HTR-8/SVneo (cell line): ENCODE measurements around the gene IPO13.

Experiments
- DNase-seq: peaks from one replicate; pipeline ENCODE4 v3.0.0; 2011; ENCODE audit warnings: low spot score, mixed read lengths; ENCODE audit not compliant: insufficient read length
- FAIRE-seq: peaks from 2 replicates; lab custom pipeline; 2011; peaks lifted over from hg19 to GRCh38; lab: Jason Lieb, UNC

The IPO13 gene

DNA sequence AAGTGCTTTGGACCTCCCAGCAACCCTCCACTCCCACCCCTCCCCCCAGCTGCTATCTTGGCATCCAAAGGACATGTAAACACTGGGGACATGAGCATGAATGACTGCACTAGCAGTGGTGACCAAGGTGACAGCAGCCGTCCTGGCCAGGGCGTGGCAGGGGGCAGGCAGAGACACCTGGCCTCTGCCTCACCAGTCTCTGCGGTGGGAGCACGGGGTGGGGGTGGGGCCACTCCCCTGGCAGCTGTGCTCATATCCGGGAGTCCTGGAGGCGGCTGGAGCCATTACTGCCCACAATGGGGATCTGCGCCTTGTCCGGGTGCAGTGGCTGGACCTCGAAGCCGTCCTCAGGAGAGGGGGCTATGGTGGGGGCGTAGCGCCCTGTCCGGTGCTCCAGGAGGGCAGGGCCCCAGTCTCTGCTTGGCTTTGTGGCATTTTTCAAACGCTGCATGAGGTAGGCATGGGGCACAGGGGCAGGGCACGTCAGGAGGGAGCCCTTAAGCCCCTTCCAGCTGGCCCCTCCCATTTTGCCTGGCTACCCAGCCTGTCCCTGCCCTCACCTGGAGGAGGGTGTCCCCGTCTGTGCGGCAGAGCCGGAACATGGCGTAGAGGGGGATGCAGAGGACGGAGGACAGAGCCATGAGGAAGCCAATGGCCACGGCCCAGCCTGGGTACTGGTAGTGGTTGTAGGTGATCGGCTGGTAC lies 50.7 kb downstream of the IPO13 start:
- FAIRE-seq, result no peak
- no peak for DNase-seq

DNA sequence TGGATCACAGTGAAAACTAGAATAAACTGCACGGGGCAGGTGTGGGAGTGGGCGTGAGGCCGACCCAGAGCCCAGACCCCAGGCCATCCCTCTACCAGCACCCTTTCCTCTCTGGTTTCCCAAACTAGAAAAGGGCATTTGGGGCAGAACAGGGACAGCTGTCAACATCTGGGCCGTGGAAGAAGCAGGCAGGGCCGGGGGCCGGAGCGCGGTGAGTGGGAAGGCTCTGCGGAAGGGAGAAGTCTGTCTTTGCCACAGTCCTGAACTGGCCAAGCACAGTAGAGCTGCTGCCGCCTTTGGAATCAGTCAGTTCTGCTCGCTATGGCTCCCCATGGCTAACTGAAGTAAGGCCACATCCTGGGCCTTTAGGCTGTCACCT lies 51.2 kb downstream of the IPO13 start:
- FAIRE-seq (no peak), DNase-seq (no peak)

DNA sequence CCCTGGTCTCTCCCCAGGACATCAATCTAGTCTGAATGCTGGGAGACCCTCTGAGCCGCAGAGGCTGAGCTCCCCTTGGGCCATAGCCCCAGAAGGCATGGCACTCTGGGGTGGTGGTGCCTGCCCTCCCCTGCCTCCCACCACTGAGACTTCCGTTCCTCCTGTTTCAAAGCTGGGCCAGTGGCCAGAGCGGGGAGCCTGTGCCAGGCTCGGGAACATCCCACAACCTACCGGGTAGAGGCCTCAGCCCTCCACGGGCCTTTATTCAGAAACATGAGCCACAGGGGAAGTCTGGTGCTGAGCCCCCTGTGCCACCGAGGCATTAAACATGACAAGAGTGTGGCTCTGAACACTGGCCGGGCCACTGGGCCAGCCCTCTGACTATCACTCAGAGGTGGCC lies 52.7 kb downstream of the IPO13 start:
- FAIRE-seq (no peak), DNase-seq (no peak)

DNA sequence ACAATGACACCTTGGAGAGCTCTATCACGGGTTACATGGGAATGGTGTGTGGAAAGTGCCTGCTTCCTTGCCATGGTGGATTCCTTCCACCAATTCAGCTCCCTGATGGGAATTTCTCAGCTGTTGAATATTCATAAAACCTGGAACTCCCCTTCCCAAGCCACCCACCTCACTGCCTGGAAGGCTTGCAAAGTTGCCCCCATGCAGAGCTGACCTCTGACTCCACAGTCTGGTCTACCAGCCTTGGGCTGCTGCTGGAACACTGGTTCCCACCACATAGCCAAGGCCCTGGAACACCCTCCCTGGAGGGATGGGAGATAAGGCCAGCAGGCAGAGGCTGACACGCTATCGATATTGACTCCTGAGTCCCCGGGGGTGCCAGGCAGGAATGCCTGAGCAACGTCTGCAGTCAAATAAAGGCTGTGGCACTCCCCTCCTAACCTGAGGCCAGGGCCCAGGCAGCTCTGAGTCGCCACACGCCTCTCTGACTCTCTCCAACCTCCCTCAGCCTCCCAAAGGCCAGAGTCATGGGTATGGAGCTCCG lies 53.4 kb downstream of the IPO13 start:
- DNase-seq, result no peak
- FAIRE-seq, result no peak

DNA sequence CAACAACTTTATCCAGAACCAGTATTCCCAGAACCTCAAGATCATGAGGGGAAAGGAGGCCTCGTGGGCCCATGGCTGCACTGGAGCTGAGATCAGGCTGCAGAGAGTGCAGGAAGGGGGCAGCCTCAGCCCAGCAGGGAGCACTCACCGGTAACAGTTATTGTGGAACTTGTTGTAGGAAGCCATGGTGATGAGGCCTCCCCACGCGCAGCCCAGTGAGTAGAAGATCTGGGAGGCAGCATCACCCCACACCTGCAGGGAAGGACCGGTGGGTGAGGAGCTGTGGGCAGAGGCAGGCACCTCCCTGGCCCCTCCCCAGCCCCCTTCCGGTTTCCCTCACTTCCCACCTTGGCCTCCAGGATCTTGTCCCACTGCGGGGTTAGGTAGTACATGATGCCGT lies 55.4 kb downstream of the IPO13 start:
- FAIRE-seq (no peak), DNase-seq (no peak)

DNA sequence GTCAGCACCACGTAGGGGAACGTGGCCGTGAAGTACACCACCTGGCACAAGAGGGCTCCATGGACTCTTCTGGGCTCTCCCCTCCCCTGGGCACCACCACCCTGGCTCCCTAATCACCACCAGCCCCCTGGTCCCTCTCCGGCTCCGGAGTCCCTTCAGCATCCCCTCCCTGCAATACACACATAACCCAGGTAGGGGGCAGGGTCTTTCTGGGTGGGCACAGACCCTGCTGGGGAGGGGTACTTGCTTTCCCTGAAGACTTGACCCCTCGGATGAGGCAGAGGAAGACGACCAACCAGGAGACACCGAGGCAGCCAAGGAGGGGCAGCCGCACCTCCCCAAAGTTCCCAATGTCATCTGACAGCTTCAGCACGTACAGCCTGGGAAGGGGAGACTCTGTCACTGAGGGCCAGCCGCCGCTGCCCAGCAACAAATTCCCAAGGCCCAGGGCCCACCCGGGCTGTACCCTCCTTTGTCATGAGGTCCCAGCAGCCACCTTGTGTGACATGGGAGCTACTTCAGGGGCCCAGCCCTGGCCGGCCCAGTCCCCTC lies 55.9 kb downstream of the IPO13 start:
- DNase-seq (no peak), FAIRE-seq (no peak)

DNA sequence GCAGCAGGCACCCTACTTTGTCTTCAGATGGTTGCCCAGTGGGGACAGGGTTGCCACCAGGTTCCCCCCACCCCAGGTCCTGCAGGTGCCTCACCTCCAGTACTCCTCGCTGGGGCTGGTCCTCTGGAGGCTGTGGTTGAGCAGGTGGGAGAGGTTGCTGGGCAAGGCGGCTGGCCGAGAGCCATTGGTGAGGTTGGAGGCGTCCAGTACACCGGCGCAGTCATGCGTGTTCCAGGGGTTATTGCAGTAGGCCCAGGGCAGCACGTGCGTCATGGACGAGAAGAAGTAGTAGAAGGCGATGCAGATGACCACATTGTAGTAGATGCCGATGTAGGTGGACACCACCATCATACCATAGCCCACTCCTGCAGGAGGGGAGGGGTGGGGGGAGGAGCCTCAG lies 61.5 kb downstream of the IPO13 start:
- no peak for DNase-seq
- no peak for FAIRE-seq

DNA sequence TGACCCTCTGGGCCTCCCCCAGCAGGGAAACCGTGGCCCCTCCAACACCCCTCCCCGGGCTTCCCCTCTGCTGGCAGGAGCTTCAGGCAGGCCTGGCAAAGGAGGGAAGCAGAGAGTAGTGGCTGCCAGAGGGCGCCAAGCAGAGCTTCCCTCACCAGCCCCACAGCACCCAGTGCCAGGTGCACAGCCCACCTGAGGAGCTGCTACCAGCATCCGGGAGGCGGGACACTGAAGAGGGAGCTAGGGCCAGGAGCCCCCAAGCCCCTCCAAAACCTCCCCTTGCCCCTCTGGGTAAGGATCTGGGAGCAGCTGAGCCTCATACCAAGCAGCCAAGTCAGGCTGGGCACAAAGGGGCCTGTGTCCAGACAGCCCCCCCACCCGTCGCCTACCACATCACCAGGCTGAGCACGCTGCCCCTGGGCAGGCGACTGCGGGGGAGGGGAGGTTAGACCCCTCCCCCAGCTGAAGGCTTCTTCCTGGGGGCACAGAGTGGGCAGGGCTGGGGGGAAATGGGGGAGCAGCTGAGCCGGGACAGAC lies 64.3 kb downstream of the IPO13 start:
- DNase-seq (no peak), FAIRE-seq (no peak)

DNA sequence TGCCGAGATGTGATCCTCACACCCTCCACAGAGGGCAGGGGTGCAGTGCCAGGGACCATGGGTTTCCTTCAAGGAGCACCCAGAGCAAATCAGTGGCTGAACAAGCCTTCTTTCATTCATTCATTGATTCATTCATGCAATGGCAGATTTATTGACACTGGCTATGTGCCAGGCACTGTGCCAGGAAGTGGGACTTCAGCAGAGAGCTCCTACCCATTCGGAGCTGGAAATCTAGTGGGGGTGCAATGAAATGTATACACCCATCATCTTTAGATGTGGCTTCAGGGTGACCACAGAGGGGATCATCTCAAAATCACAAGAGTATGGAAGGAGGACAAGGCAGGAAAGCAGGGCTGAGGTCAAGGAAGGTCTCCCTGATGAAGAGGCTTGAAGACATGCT lies 65.7 kb downstream of the IPO13 start:
- DNase-seq (no peak), FAIRE-seq (no peak)

DNA sequence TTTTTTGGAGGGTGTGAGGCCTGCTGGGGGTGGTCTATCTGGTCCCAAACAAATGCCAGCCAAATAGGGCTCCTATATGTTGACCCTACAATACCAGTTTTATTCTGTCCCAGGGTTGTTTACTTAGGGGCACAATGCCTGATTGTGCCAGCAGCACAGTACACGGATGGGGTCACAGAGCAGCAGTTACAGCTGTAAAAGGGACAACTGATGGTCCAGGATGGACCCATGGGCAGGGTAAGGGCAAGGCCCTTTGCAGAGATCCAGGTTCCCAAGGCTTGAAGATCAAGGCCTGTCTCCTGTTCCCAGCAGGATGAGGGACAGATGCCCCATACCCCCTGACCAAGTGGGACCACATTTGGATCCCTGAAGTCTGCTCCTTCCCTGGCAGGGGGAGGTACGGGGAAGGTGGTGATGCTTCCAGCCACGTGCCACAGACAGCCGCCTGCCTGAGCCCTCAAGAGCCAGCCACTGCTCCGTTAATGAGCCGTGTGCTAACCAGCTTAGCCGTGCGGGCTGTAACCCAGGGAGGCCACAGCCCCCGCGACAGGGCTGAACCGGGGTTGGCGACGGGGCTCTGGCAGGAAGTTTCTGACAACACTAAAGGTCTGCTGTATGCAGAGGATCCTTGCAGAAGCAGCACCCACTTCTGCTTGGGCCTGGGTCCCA lies 66.3 kb downstream of the IPO13 start:
- DNase-seq (no peak), FAIRE-seq (no peak)

DNA sequence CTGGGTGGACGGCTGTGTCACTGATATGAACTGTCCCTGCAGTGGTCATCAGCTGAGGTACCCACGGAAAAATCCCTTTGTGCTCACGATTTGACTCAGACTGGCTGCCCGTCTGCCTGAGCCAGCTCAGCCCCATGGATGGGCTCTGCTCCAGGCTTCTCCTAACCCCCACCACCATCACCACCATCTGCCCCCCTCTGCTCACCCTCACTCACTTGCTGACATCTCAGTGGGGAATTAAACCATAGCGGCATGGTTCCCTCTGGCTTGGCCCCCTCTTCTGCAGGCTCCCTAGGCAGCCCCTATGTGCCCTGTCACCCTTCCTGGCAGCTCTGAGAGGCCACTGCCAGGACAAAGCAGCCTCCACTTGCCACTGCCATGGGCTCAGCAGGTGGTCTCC lies 67.2 kb downstream of the IPO13 start:
- no peak for FAIRE-seq
- no peak for DNase-seq

DNA sequence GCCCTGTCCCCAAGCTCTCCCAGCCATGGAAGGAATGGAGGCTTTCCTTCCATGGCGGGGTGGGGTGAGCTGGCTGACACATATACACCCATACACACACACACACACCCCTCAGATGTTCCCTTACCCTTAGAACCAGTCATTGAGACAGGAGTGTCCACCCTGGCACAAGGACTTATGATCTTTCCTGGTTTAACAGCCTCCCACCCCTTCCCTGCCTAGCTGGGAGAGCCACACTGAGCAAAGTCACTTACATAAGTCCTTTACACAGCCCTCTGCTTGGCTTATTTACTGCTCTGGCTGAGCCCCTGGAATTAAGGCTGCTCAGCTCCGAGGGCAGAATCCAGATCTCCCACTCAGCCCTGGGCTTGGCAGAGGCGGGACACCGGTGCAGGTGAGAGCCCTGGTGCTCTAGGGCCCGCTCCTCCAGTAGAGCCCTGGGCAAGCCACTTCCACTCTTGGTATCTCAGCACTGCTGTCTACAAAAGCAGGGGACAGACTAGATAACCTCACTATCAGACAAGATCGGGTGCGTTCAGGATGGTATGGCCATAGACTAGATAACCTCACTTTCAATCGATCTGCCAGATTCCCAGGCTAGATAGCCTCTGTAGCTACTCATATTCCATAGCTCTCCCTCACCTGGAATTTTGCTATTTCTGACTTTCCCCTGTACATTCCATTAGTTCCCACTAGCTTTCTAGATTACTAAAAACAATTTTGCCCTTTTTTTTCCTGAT lies 67.8 kb downstream of the IPO13 start:
- no peak for DNase-seq
- FAIRE-seq, result no peak

DNA sequence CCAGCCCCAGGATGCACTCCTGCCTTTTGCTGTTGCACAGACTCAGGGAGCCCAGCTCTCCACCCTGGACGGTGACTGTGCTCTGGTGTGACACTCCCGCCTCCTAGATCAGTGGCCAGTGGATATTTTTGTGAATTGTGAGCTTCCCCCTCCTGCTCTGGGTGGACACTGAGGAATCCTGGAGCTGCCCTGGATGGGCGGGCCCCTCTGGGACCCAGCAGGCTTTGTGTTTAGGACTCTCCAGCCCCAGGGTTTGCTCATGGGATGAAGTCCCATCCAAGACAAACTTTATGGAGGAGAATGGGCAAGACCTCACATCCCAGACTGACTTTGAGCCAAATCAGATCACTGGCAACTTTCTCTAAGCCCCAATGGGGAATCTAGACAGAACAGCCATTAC lies 68.5 kb downstream of the IPO13 start:
- DNase-seq (no peak), FAIRE-seq (no peak)

DNA sequence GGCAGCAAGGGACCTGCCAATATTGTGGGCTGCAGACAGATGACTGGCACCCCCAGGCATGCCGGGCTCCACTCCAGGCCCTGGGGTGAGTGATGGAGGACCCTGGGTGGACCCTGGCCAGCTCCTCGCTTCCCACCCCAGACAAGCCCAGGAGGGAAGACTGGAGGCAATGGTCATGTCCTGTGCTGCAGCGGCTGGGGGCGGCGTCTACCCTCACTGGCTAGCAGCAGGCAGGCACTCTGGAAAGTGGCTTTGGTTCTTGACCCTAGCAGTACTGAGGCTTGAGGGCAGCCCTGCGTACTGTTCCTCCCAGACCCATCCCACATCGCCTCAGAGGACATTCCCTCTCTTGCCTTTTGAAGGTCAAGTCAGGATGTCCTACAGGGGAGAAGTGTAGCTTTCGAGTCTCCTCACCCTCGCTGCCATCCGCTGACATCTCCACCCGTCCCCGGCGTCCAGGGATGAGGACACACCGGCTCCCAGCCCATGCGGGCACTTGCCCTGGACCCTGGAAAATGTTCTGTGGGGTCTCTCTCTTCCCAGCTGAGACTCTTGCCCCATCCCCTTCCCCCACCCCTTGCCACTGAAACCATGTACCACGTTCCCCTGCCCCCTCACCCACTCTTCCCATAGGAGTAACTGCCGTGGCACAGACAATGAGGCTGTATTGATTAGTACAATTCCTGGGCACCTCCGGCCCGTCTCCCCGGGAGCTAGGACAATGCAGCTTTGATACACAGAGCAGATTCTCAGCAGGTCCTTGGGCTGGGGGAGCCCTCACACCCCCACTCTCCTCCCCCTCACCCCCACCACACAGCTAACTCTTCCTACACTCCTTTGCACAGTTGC lies 69.5 kb downstream of the IPO13 start:
- FAIRE-seq (no peak), DNase-seq (no peak)

DNA sequence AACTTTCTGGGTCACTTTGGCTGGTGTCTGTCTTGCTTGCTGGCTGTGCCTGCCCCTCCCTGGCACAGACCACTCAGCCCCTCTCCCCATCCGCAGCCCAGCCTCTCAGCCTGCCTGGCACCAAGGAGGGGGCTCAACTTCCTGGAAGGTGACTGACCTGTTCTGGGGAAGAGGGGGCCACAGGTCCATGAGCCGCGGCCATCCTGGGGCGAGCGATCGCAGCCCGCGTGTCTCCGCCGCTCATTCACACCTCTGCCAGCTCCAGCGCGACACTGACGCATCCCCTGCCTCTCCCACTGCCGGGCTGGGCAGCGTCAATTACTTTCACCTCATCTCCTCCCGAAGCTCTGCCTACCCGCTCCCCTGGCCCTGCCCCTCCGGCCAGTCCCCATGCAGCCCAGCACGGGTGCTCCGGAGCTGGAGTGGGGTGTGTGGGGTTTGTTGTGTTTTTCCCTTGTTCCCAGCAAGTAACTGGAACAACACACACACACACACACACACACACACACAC lies 70.2 kb downstream of the IPO13 start:
- DNase-seq, result no peak
- FAIRE-seq, result no peak
